HepG2 (cell line): ENCODE measurements around the gene FAM219A. TPM values are rescaled to one million over a fixed set of nuclear protein-coding genes. Genes with fewer than 3 reads are reported as not detected.
A peak's percentile ranks its signal among the peaks of the same experiment; 100 is the strongest.

Experiments used
- HDAC2 ChIP-seq: sonication (generic); formaldehyde crosslinking; IDR thresholded peaks from 2 replicates; pipeline ENCODE4 v1.4.0; 2020; ENCODE audit warnings: missing genetic modification reagents
- KDM4B ChIP-seq: sonication (generic); formaldehyde crosslinking; IDR thresholded peaks from 2 replicates; pipeline ENCODE4 v1.4.0; 2020; ENCODE audit warnings: missing genetic modification reagents
- MEIS1 ChIP-seq: sonication (generic); formaldehyde crosslinking; IDR thresholded peaks from 2 replicates; pipeline ENCODE4 v1.9.0; 2021; ENCODE audit warnings: mild to moderate bottlenecking, missing genetic modification reagents, moderate library complexity, borderline replicate concordance
- MXD4 ChIP-seq: IDR thresholded peaks from 2 replicates; pipeline ENCODE4 v1.6.1; 2016; ENCODE audit warnings: mild to moderate bottlenecking, missing biosample characterization, missing genetic modification reagents
- PHF21A ChIP-seq: sonication (generic); formaldehyde crosslinking; IDR thresholded peaks from 2 replicates; pipeline ENCODE4 v1.5.0; 2020; ENCODE audit warnings: mild to moderate bottlenecking, missing genetic modification reagents
- ZBTB20 ChIP-seq: sonication (generic); formaldehyde crosslinking; IDR thresholded peaks from 2 replicates; pipeline ENCODE4 v1.8.1; 2023; ENCODE audit warnings: missing genetic modification reagents, low read depth, mild to moderate bottlenecking, borderline replicate concordance
- ZNF343 ChIP-seq: sonication (generic); formaldehyde crosslinking; IDR thresholded peaks from 2 replicates; pipeline ENCODE4 v1.4.0; 2020; ENCODE audit warnings: mild to moderate bottlenecking, missing genetic modification reagents
- ZNF354B ChIP-seq: sonication (generic); formaldehyde crosslinking; IDR thresholded peaks from 2 replicates; pipeline ENCODE4 v1.8.0; 2022; ENCODE audit warnings: mild to moderate bottlenecking, missing genetic modification reagents
- ZNF761 ChIP-seq: sonication (generic); formaldehyde crosslinking; conservative IDR thresholded peaks from 2 replicates; pipeline ENCODE4 v1.4.0; 2020; ENCODE audit warnings: mild to moderate bottlenecking, missing genetic modification reagents
- polyA plus RNA-seq, 8 experiments: library from polyadenylated mRNA; depleted of rRNA in 3 of 8; stranded (reverse) in 7 of 8; unstranded in 1 of 8; fragments of >200 nt; fragmentation: Illumina TruSeq in 4 of 8; extraction: Trizol in 4 of 8; gene quantifications; 2 replicates each; pipeline versions ENCODE4 v1.2.1 to v1.2.3, GENCODE V29; 2011 to 2016; ENCODE audit warnings: low read depth in 4 of 8, missing spikeins in 1 of 8, mixed read lengths in 1 of 8; ENCODE audit not compliant: insufficient read depth in 1 of 8
- total RNA-seq, 5 experiments: library from RNA; depleted of rRNA; stranded (reverse); fragments of >200 nt; fragmentation: Illumina TruSeq; extraction: Trizol; gene quantifications; 2 replicates each; pipeline ENCODE4 v1.2.3, GENCODE V29; 2016; ENCODE audit warnings: low read depth in 1 of 5
- TF ChIP-seq, protein P1 (sequence below): sonication (generic); formaldehyde crosslinking; IDR thresholded peaks from 2 replicates; pipeline ENCODE4 v1.4.0; 2020; ENCODE audit warnings: mild to moderate bottlenecking, missing genetic modification reagents
- TF ChIP-seq, protein P2 (sequence below): sonication (generic); formaldehyde crosslinking; IDR thresholded peaks from 2 replicates; pipeline ENCODE4 v1.4.0; 2020; ENCODE audit warnings: missing genetic modification reagents, borderline replicate concordance
- TF ChIP-seq, protein P3 (sequence below): IDR thresholded peaks from 2 replicates; pipeline ENCODE4 v1.6.1; 2016; ENCODE audit warnings: low read depth, control low read depth
- TF ChIP-seq, protein P4 (sequence below): sonication (generic); formaldehyde crosslinking; IDR thresholded peaks from 2 replicates; pipeline ENCODE4 v1.8.0; 2022; ENCODE audit warnings: missing genetic modification reagents, mild to moderate bottlenecking, borderline replicate concordance
- TF ChIP-seq, protein P5 (sequence below): sonication (generic); formaldehyde crosslinking; IDR thresholded peaks from 2 replicates; pipeline ENCODE4 v1.4.0; 2020; ENCODE audit warnings: missing genetic modification reagents, borderline replicate concordance

The FAM219A gene
- total and polyA plus RNA-seq, 2 of the 13 experiments (the other 11 are each of a cell fraction or from before 2014, with no cell fraction given), result 3.9 to 6.4 TPM

DNA sequence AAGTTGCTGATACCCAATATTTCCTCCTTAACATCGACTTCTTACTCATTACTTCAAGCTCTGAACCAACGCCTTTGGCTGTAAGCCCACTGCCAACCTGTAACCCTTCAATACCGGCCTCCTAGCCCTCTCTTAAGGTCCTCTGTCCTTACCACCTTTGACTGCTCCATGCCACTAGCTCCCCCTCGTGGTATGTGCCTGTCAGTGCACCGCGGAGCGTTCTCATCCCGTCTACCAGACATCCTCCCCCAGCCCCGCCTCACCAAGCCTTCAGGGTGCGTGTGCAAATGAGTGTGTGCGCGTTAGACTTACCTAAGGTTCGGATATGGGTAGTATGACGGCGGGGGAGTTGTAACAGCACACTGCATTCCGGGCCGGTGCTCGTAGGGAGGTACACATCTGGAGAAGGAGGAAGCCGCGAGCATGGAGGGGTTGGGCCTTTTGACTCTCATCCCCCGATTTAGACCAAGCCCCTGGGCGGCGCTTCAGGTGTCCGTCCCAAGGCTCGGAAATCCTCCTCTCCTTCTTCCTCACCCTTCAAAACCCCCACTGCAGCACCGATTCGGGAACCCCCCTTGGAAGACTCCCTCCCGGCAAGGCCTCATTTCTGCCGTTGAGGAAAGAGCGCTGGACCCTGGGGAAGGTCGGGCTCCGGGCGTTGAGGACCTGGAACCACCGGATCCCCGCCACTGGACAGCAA is 78.9 kb downstream of the FAM219A start (continued):
- TF ChIP-seq, protein P1, sequence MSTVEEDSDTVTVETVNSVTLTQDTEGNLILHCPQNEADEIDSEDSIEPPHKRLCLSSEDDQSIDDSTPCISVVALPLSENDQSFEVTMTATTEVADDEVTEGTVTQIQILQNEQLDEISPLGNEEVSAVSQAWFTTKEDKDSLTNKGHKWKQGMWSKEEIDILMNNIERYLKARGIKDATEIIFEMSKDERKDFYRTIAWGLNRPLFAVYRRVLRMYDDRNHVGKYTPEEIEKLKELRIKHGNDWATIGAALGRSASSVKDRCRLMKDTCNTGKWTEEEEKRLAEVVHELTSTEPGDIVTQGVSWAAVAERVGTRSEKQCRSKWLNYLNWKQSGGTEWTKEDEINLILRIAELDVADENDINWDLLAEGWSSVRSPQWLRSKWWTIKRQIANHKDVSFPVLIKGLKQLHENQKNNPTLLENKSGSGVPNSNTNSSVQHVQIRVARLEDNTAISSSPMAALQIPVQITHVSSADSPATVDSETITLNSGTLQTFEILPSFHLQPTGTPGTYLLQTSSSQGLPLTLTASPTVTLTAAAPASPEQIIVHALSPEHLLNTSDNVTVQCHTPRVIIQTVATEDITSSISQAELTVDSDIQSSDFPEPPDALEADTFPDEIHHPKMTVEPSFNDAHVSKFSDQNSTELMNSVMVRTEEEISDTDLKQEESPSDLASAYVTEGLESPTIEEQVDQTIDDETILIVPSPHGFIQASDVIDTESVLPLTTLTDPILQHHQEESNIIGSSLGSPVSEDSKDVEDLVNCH (CRISPR knock-in tag), result no peak
- TF ChIP-seq MEIS1 (0 out of 2 replicates have a peak, but pooled peaks have one; percentile 33), ZNF343 (peak; percentile 12; the same call in 1 of the 2 replicates), MXD4 (CRISPR knock-in tag) (peak; percentile 72; the same call in 1 of the 2 replicates), ZNF354B (no peak), KDM4B (CRISPR knock-in tag) (0 out of 2 replicates have a peak, but pooled peaks have one; percentile 21), PHF21A (CRISPR knock-in tag) (peak; percentile 61; the same call in 1 of the 2 replicates), ZNF761 (CRISPR knock-in tag) (0 out of 2 replicates have a peak, but pooled peaks have one; percentile 24), ZBTB20 (peak; percentile 54; the same call in 1 of the 2 replicates), HDAC2 (peak; percentile 47; the same call in 1 of the 2 replicates)
- TF ChIP-seq, protein P2, sequence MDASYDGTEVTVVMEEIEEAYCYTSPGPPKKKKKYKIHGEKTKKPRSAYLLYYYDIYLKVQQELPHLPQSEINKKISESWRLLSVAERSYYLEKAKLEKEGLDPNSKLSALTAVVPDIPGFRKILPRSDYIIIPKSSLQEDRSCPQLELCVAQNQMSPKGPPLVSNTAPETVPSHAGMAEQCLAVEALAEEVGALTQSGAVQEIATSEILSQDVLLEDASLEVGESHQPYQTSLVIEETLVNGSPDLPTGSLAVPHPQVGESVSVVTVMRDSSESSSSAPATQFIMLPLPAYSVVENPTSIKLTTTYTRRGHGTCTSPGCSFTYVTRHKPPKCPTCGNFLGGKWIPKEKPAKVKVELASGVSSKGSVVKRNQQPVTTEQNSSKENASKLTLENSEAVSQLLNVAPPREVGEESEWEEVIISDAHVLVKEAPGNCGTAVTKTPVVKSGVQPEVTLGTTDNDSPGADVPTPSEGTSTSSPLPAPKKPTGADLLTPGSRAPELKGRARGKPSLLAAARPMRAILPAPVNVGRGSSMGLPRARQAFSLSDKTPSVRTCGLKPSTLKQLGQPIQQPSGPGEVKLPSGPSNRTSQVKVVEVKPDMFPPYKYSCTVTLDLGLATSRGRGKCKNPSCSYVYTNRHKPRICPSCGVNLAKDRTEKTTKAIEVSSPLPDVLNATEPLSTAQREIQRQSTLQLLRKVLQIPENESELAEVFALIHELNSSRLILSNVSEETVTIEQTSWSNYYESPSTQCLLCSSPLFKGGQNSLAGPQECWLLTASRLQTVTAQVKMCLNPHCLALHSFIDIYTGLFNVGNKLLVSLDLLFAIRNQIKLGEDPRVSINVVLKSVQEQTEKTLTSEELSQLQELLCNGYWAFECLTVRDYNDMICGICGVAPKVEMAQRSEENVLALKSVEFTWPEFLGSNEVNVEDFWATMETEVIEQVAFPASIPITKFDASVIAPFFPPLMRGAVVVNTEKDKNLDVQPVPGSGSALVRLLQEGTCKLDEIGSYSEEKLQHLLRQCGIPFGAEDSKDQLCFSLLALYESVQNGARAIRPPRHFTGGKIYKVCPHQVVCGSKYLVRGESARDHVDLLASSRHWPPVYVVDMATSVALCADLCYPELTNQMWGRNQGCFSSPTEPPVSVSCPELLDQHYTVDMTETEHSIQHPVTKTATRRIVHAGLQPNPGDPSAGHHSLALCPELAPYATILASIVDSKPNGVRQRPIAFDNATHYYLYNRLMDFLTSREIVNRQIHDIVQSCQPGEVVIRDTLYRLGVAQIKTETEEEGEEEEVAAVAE (CRISPR knock-in tag), result peak; percentile 41; the same call in 1 of the 2 replicates
- TF ChIP-seq, protein P3, sequence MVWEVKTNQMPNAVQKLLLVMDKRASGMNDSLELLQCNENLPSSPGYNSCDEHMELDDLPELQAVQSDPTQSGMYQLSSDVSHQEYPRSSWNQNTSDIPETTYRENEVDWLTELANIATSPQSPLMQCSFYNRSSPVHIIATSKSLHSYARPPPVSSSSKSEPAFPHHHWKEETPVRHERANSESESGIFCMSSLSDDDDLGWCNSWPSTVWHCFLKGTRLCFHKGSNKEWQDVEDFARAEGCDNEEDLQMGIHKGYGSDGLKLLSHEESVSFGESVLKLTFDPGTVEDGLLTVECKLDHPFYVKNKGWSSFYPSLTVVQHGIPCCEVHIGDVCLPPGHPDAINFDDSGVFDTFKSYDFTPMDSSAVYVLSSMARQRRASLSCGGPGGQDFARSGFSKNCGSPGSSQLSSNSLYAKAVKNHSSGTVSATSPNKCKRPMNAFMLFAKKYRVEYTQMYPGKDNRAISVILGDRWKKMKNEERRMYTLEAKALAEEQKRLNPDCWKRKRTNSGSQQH (CRISPR knock-in tag), result peak; percentile 49; the same call in 1 of the 2 replicates
- TF ChIP-seq, protein P4, sequence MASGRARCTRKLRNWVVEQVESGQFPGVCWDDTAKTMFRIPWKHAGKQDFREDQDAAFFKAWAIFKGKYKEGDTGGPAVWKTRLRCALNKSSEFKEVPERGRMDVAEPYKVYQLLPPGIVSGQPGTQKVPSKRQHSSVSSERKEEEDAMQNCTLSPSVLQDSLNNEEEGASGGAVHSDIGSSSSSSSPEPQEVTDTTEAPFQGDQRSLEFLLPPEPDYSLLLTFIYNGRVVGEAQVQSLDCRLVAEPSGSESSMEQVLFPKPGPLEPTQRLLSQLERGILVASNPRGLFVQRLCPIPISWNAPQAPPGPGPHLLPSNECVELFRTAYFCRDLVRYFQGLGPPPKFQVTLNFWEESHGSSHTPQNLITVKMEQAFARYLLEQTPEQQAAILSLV, result 0 out of 2 replicates have a peak, but pooled peaks have one; percentile 18
- TF ChIP-seq, protein P5, sequence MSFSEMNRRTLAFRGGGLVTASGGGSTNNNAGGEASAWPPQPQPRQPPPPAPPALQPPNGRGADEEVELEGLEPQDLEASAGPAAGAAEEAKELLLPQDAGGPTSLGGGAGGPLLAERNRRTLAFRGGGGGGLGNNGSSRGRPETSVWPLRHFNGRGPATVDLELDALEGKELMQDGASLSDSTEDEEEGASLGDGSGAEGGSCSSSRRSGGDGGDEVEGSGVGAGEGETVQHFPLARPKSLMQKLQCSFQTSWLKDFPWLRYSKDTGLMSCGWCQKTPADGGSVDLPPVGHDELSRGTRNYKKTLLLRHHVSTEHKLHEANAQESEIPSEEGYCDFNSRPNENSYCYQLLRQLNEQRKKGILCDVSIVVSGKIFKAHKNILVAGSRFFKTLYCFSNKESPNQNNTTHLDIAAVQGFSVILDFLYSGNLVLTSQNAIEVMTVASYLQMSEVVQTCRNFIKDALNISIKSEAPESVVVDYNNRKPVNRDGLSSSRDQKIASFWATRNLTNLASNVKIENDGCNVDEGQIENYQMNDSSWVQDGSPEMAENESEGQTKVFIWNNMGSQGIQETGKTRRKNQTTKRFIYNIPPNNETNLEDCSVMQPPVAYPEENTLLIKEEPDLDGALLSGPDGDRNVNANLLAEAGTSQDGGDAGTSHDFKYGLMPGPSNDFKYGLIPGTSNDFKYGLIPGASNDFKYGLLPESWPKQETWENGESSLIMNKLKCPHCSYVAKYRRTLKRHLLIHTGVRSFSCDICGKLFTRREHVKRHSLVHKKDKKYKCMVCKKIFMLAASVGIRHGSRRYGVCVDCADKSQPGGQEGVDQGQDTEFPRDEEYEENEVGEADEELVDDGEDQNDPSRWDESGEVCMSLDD (CRISPR knock-in tag), result no peak
